Panc1 (cell line): Measurements from ENCODE around the gene IL18RAP.

Experiments used
- CTCF ChIP-seq: fragments of 450-650 bp; IDR thresholded peaks from 2 replicates; pipeline ENCODE4 v1.5.1; 2017; ENCODE audit warnings: mild to moderate bottlenecking
- POLR2AphosphoS5 ChIP-seq: IDR thresholded peaks from 2 replicates; pipeline ENCODE4 v1.6.1; 2012; ENCODE audit warnings: mild to moderate bottlenecking, low read depth, low read length, moderate library complexity

- TF ChIP-seq CTCF (no peak), POLR2AphosphoS5 (no peak)
Measured at GRCh38 chr2:102397209-102397608, 25.8 kb upstream of the IL18RAP start.
